Aorta (tissue), 5 donors: Measurements from ENCODE around the gene P2RX3. TPM values are rescaled to one million over a fixed set of nuclear protein-coding genes. Genes with fewer than 3 reads are reported as not detected.
"Not testable (repeated sequence)": the region's sequence is repeated elsewhere in the genome, so short reads cannot be mapped to it uniquely, and the experiment has no call there.

ENCODE experiments used
- ATAC-seq: fragments of 200-7000 bp; cut with Tn5 transposase; one replicate; pipeline ENCODE4 v1.9.1; 2022; ENCODE audit warnings: moderate library complexity; ENCODE audit not compliant: low FRiP score
- DNase-seq, 2 donors: peaks; one replicate each; pipeline ENCODE4 v3.0.0-alpha.2; 2020
- H3K27ac ChIP-seq, 2 donors: one replicate each; pipeline ENCODE4 v1.5.1; 2013; ENCODE audit warnings: low read length in 2 of 2, mild to moderate bottlenecking in 2 of 2, moderate library complexity in 2 of 2, control low read depth in 1 of 2, inconsistent platforms in 1 of 2, low read depth in 1 of 2
- H3K27me3 ChIP-seq, 2 donors: one replicate each; pipeline ENCODE4 v1.6.1; 2013; ENCODE audit warnings: control low read depth in 1 of 2, low read length in 1 of 2, mild to moderate bottlenecking in 1 of 2, moderate library complexity in 1 of 2; ENCODE audit not compliant: insufficient read depth in 2 of 2, control insufficient read depth in 1 of 2
- H3K36me3 ChIP-seq, 2 donors: one replicate each; pipeline ENCODE4 v1.6.1; 2013; ENCODE audit warnings: control low read depth in 1 of 2, low read length in 1 of 2, mild to moderate bottlenecking in 1 of 2; ENCODE audit not compliant: insufficient read depth in 2 of 2, control insufficient read depth in 1 of 2
- H3K4me1 ChIP-seq, 2 donors: one replicate each; pipeline ENCODE4 v1.6.1; 2013; ENCODE audit warnings: low read length in 2 of 2, control low read depth in 1 of 2, mild to moderate bottlenecking in 1 of 2, moderate library complexity in 1 of 2; ENCODE audit not compliant: insufficient read depth in 2 of 2, control insufficient read depth in 1 of 2
- H3K4me3 ChIP-seq, 2 donors: one replicate each; pipeline ENCODE4 v1.5.1; 2013; ENCODE audit warnings: low read length in 2 of 2, control low read depth in 1 of 2, mild to moderate bottlenecking in 1 of 2
- H3K9me3 ChIP-seq: one replicate; pipeline ENCODE4 v1.6.1; 2013; ENCODE audit warnings: mild to moderate bottlenecking, low read length; ENCODE audit not compliant: control insufficient read depth
- WGBS, 2 donors: extraction: QIAGEN DNeasy Blood & Tissue Kit; methylation state at CpG; one replicate each; pipeline ENCODE4 v1.1.7; 2013; 5-methylcytosine and 5-hydroxymethylcytosine counted together
- intact Hi-C, 2 donors: fragments of 100-400 bp; cut with DNase I; formaldehyde crosslinking; loops; one replicate each; pipeline versions ENCODE4 v1.14.2 to v1.15.0; 2022
- long read RNA-seq, 2 donors: library from polyadenylated mRNA; unstranded; transcript quantifications; one replicate each; pipeline ENCODE4 v2.0.0, GENCODE V29; 2020 to 2021
- polyA plus RNA-seq, 2 donors: library from polyadenylated mRNA; stranded (reverse); fragments of 200-250 nt; gene quantifications; one replicate each; pipeline ENCODE4 v1.2.3, GENCODE V29; 2013
- total RNA-seq, 2 donors: library from RNA; stranded (reverse); fragmentation: NEBNext Ultra II Directional; extraction: Animal tissue kit (Norgen Biotek cat#: 25700); gene quantifications; one replicate each; pipeline ENCODE4 v1.2.1, GENCODE V29; 2021
- donor health status: healthy with polysubstance abuse.
- donor health status: Bipolar disorder and iron deficiency.
- donor health status: DM: no; HTN: no; CAD: no.
- donor health status: DM: no; HTN: no; CAD: no.
- donor health status: DM: yes; HTN: yes; CAD: no.

The P2RX3 gene
- total RNA-seq (not detected), polyA plus RNA-seq (not detected)
- long read RNA-seq, donor 1: 0 reads
- long read RNA-seq, donor 2: 0 reads

DNA sequence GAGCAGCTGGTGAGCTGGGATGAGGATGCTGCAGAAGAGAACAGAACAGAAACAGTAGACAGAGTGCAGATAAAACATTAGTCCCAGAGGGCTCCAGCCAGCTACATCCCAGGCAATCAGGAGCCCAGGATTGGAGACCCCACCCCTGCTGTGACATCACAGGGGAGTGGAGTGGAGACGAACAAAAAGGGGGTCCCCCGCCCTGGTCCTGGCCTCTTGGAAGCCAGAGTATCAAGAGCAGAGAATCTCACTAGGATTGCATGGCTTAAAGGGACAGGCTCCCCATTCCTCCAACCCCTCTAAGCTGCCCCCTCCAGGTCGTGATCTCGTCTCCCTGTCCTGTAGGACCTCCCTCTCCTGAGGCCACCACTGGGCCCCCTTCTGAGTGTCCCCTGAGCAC, at the start of gene P2RX3:
TSS of gene P2RX3 (plus strand) at position 211 of the 400 bp plus-strand sequence. CDS start 199 bp downstream, outside the sequence.
- Histone ChIP-seq H3K9me3 (no peaks in the 10 kb centered on the region), H3K27ac (no peak within 1 kb of the TSS), H3K4me3 (no peak within 1 kb of the TSS), H3K36me3 (no peaks in the 10 kb centered on the region), H3K27me3 (no peaks in the 10 kb centered on the region), H3K4me1 (peaks cover 0 to 2% of the 10 kb centered on the region in 2 donors)
- DNase-seq: no peak
- intact Hi-C loops: loop anchor here in 1 of 2 donors (5.0 kb wide), 1 partner anchor 194 kb away; the partner anchor contains the start of gene TIMM10
- ATAC-seq: no peak
- 22 to 34% methylated on average over 4 of the region's 4 CpGs for WGBS, 2 donors

DNA sequence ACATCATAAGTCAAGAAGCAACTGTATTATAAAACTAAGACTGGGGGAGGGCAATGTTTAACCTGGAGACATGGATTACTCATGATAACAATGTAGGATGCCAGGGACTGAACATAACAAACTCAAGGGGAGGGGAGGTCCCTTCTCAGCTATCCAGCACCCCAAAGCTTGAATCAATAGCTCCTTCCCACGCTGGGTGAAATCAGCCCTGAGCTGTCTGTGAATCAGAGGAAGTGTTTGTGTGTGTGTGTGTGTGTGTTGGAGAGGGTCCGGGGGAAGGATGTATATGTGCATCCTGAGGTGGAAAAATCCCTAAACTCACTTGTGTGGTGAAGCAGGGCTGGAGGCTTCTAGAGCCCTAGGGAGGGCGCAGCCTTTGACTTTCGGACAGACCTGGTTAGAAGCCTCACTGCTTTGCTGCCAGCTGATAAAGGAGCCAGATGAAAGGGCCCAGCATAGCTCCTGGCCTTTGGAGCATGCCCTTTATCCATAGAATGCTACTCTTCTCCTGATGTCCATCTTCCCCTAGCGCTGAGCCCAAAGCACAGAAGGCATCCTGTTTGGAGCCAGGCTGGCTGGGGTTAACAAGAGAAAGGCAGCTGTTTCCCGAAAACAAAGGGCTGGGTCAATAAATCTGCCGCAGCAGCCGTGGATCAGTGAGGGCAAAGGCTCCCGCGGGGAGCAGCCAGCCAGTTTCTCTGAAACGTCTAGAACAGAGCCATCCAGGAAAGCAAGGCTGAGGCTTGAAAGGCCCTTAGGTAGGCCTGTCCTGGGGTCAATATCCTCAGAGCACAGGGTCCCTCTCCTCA, 49.2 kb upstream of the P2RX3 start:
- H3K4me1 ChIP-seq: no peaks in the 10 kb centered on the region
- intact Hi-C loops: no loop called here
- H3K4me3 ChIP-seq: no peak overlapping the region
- DNase-seq (no peak), ATAC-seq (peak; percentile 16)
- H3K9me3 ChIP-seq: no peaks in the 10 kb centered on the region
- H3K27me3 ChIP-seq: no peaks in the 10 kb centered on the region
- no peak overlapping the region for H3K27ac ChIP-seq
- no peaks in the 10 kb centered on the region for H3K36me3 ChIP-seq
- 45 to 47% methylated on average over 11 of the region's 11 CpGs for WGBS, 2 donors

DNA sequence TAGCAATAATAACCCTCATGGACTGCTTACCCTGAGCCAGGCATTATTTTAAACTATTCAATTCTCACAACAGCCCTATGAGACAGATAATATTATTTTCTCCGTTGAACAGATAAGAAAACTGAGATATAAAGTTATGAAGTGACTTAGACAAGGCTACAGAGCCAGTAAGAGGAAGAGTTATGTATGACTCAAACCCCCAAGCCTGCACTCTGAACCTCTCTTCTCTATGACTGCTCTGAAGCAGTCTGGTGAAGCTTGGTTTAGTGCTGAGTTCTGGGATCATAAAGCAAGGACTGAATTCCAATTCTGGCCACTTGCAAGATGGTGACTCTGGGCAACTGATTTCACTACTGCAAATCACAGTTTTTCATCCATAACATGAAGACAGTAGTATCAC, 47.9 kb upstream of the P2RX3 start:
- 13 to 16% methylated on average over 1 of the region's 1 CpG for WGBS, 2 donors
- Histone ChIP-seq H3K9me3 (no peaks in the 10 kb centered on the region), H3K36me3 (no peaks in the 10 kb centered on the region), H3K4me1 (peaks cover 0 to 4% of the 10 kb centered on the region in 2 donors), H3K27me3 (no peaks in the 10 kb centered on the region), H3K27ac (no peak overlapping the region), H3K4me3 (no peak overlapping the region)
- intact Hi-C loops: no loop called here
- ATAC-seq (no peak), DNase-seq (no peak)

DNA sequence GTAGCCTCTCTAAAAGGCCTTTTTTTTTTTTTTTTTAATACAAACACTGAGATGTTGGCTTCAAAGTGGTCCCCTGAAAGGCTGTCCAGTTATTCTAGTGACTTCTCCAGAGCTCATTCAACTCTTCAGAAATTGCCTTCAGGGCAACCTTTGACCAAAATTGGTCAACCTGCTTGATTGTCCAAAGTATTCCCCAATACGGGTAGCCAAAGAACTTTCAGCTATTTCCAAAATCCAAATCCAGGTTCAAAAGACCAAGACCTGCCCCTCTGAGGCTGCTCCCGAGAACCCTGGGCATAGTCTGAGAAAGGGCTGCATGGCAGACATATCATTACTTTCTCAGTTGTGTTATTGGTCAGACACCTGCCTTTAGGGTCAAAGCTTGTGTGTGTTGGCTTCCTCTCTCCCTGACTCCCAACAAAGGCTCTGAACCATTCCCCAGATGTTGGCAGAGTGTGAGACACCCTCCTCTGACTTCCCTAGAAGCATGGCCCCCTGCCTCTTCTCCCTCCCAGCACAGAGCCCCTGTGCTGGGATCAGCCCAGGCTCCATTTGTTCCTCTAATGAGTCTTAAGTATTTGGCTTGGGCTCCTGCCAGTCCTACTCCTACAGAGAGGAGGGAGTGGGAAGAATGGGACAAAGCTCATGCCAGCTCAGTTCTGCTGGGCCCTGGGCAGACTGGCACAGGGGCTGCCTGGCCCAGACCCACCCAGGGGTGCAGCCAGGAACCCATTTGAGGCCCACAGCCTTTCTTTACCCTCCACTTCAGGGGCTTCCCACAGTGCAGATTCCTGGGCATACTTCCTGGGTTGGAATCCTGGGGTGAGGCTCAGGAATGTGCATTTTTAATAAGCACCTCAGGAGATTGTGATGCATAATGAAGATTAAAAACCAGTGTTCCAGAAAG, 43.7 kb upstream of the P2RX3 start:
- Histone ChIP-seq H3K9me3 (no peaks in the 10 kb centered on the region), H3K36me3 (peaks cover 0 to 4% of the 10 kb centered on the region in 2 donors), H3K27ac (no peak overlapping the region), H3K27me3 (no peaks in the 10 kb centered on the region), H3K4me1 (peaks cover 0 to 4% of the 10 kb centered on the region in 2 donors), H3K4me3 (no peak overlapping the region)
- 27 to 43% methylated on average over 2 of the region's 2 CpGs for WGBS, 2 donors
- ATAC-seq: peak; percentile 67
- no peak for DNase-seq
- intact Hi-C loops: no loop called here

DNA sequence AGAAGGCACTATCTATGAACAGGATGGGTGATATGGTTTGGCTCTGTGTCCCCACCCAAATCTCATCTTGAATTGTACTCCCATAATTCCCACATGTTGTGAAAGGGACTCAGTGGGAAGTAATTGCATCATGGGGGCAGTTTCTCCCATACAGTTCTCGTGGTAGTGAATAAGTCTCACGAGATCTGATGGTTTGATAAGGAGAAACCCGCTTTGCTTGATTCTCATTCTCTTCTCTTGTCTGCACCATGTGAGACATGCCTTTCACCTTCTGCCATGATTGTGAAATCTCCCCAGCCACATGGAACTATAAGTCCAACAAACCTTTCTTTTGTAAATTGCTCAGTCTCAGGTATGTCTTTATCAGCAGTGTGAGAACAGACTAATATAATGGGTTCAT, 41.9 kb upstream of the P2RX3 start:
- intact Hi-C loops, DNase-seq, ATAC-seq, H3K4me1 ChIP-seq, H3K4me3 ChIP-seq, H3K27me3 ChIP-seq, H3K9me3 ChIP-seq, H3K27ac ChIP-seq: not testable (repeated sequence)
- H3K36me3 ChIP-seq: peaks cover 7 to 20% of the 10 kb centered on the region in 2 donors
- WGBS, 2 donors: 95 to 96% methylated on average over 3 of the region's 3 CpGs

DNA sequence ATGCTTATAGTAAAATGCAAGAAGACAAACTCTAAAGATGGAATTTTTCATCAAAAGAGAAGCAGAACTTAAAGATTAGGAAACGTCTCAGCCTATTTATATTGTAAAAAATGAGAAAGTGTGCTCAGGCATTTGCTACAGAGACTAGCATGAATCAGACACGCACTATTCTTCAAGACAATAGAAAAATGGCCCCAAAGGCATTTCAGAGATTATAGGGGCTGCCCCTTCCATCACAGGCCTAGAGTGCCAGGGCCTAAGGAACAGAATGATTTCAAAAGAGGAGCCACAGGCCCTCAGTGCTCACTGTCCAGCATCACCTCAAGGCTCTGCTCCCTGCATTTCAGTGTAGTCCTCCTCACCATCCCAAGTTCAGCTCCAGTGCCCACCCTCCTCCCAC, 40.9 kb upstream of the P2RX3 start:
- no peak for ATAC-seq

DNA sequence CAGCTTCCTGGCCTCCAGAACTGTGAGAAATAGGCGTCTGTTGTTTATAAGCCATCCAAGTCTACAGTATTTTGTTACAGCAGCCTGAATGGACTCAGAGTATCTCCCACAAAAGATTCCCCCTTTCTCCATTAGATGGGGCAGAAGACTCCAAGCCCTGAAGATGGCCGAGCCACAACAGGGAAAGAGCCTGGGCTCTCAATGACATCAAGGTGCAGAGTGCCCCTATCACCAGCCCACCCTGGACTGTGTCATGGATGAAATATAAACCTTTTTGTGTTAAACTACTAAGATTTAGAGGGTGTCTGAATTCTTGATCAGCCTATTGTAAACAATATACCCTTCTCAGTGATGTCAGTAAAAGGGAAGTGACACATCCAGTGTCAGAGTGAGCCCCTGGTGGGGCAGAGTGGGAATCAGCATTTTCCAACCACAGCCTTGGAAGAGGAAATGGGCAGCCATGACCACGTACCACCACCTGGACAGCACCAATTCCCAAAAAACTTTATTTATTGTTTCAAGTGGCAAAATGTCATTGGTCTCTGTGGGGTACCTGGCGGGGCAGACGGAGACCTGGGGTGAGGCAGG, 38.9 kb upstream of the P2RX3 start:
- DNase-seq (no peak), ATAC-seq (no peak)
- 97% methylated on average over 5 of the region's 5 CpGs for WGBS, 2 donors
- Histone ChIP-seq H3K27ac (no peak overlapping the region), H3K4me3 (no peak overlapping the region), H3K4me1 (peaks cover 0 to 4% of the 10 kb centered on the region in 2 donors), H3K27me3 (no peaks in the 10 kb centered on the region), H3K36me3 (peaks cover 8 to 34% of the 10 kb centered on the region in 2 donors), H3K9me3 (peaks cover 6% of the 10 kb centered on the region)
- intact Hi-C loops: no loop called here

More for the DNA sequence above, 40.9 kb upstream of the P2RX3 start:
- peaks cover 8 to 30% of the 10 kb centered on the region in 2 donors for H3K36me3 ChIP-seq
- H3K4me3 ChIP-seq: no peak overlapping the region
- no peak overlapping the region for H3K27ac ChIP-seq
- H3K9me3 ChIP-seq: peaks cover 6% of the 10 kb centered on the region
- peaks cover 0 to 4% of the 10 kb centered on the region in 2 donors for H3K4me1 ChIP-seq
- intact Hi-C loops: no loop called here
- H3K27me3 ChIP-seq: no peaks in the 10 kb centered on the region
- DNase-seq: no peak
- 93 to 95% methylated on average over 2 of the region's 2 CpGs for WGBS, 2 donors

DNA sequence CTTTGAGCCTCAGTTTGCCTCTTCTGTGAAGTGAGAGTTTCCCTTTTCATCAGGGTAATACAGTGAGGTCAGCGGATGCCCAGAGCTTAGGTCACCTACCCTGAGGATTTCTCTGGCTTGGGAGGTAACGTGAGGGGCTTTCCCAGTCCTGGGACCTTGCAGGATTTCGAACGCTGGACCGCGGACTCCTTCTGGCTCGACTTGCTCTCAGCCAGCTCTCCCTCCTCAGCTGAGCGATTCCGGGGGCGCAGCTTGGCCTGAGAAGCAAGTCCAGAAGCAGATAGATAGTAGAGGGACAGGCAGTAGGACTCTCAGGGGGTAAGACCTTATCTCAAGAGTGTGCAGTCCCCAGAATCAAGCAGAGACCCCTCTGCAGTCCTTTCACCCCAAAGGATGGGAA, 37.4 kb upstream of the P2RX3 start:
- Histone ChIP-seq H3K27ac (no peak overlapping the region), H3K36me3 (peaks cover 8 to 34% of the 10 kb centered on the region in 2 donors), H3K27me3 (no peaks in the 10 kb centered on the region), H3K4me1 (no peaks in the 10 kb centered on the region), H3K4me3 (no peak overlapping the region), H3K9me3 (peaks cover 6% of the 10 kb centered on the region)
- WGBS, 2 donors: 95 to 98% methylated on average over 10 of the region's 10 CpGs
- no peak for ATAC-seq
- intact Hi-C loops: no loop called here
- DNase-seq: no peak
